Neuronal stem cell (in vitro differentiated cells): ENCODE results near the gene DUSP22.

ENCODE experiments used
- DNase-seq: peaks from one replicate; pipeline ENCODE4 v3.0.0-alpha.2; 2013; ENCODE audit warnings: low spot score
- H2AFZ ChIP-seq: one replicate; pipeline ENCODE4 v1.6.1; 2013; ENCODE audit warnings: mild to moderate bottlenecking, low read length, inconsistent platforms
- H2AK5ac ChIP-seq: 2 replicates; pipeline ENCODE4 v1.6.1; 2013; ENCODE audit warnings: low read depth, mild to moderate bottlenecking, inconsistent platforms, low read length, moderate library complexity, mixed read lengths
- H2BK120ac ChIP-seq: 2 replicates; pipeline ENCODE4 v1.6.1; 2013; ENCODE audit warnings: low read depth, mild to moderate bottlenecking, inconsistent platforms, low read length, moderate library complexity, mixed read lengths
- H2BK12ac ChIP-seq: one replicate; pipeline ENCODE4 v1.6.1; 2013; ENCODE audit warnings: low read length, inconsistent platforms
- H2BK15ac ChIP-seq: 2 replicates; pipeline ENCODE4 v1.6.1; 2013; ENCODE audit warnings: mild to moderate bottlenecking, low read length, inconsistent platforms, mixed read lengths
- H2BK5ac ChIP-seq: one replicate; pipeline ENCODE4 v1.6.1; 2013; ENCODE audit warnings: inconsistent platforms, mild to moderate bottlenecking, low read length, moderate library complexity
- H3K14ac ChIP-seq: one replicate; pipeline ENCODE4 v1.6.1; 2013; ENCODE audit warnings: low read length, inconsistent platforms
- H3K18ac ChIP-seq: 2 replicates; pipeline ENCODE4 v1.6.1; 2013; ENCODE audit warnings: low read length, inconsistent platforms
- H3K23ac ChIP-seq: 2 replicates; pipeline ENCODE4 v1.6.1; 2013; ENCODE audit warnings: low read depth, mild to moderate bottlenecking, mixed read lengths, low read length, inconsistent platforms; ENCODE audit not compliant: poor library complexity
- H3K27ac ChIP-seq: replicated peaks from 3 replicates; pipeline ENCODE4 v1.5.1; 2013; ENCODE audit warnings: low read length, inconsistent platforms
- H3K27me3 ChIP-seq, 3 experiments: 2 replicates each; pipeline ENCODE4 v1.6.1; 2013; ENCODE audit warnings: low read length in 3 of 3, mild to moderate bottlenecking in 2 of 3, inconsistent platforms in 1 of 3, low read depth in 1 of 3, mixed read lengths in 1 of 3, moderate library complexity in 1 of 3; ENCODE audit not compliant: control insufficient read depth in 3 of 3, insufficient read depth in 3 of 3
- H3K36me3 ChIP-seq, 2 donors: replicated peaks in 1 of 2; 2 replicates each; pipeline ENCODE4 v1.6.1; 2013; ENCODE audit warnings: low read length in 2 of 2; ENCODE audit not compliant: control insufficient read depth in 2 of 2, insufficient read depth in 2 of 2
- H3K4ac ChIP-seq: 2 replicates; pipeline ENCODE4 v1.6.1; 2013; ENCODE audit warnings: inconsistent platforms, mild to moderate bottlenecking, low read length, moderate library complexity
- H3K4me1 ChIP-seq, 2 donors: 1 replicate in 1 of 2; 2 replicates in 1 of 2; pipeline ENCODE4 v1.6.1; 2013; ENCODE audit warnings: low read length in 2 of 2, low read depth in 1 of 2; ENCODE audit not compliant: control insufficient read depth in 2 of 2, insufficient read depth in 1 of 2
- H3K4me2 ChIP-seq: one replicate; pipeline ENCODE4 v1.6.1; 2013; ENCODE audit warnings: mild to moderate bottlenecking, low read length, inconsistent platforms; ENCODE audit not compliant: insufficient read depth, poor library complexity, severe bottlenecking
- H3K4me3 ChIP-seq, 2 donors: 2 replicates each; pipeline ENCODE4 v1.5.1; 2013; ENCODE audit warnings: low read length in 2 of 2, mild to moderate bottlenecking in 2 of 2, inconsistent platforms in 1 of 2, moderate library complexity in 1 of 2
- H3K79me1 ChIP-seq: one replicate; pipeline ENCODE4 v1.6.1; 2013; ENCODE audit warnings: low read depth, mild to moderate bottlenecking, inconsistent platforms, low read length, moderate library complexity
- H3K9ac ChIP-seq: one replicate; pipeline ENCODE4 v1.6.1; 2013; ENCODE audit warnings: mild to moderate bottlenecking, low read depth, low read length, inconsistent platforms; ENCODE audit not compliant: poor library complexity
- H3K9me3 ChIP-seq, 2 donors: replicated peaks in 1 of 2; 2 replicates each; pipeline versions ENCODE3 to v1.6.1; 2013; ENCODE audit warnings: low read length in 2 of 2, mild to moderate bottlenecking in 2 of 2, inconsistent platforms in 1 of 2, low read depth in 1 of 2, mixed read lengths in 1 of 2, moderate library complexity in 1 of 2; ENCODE audit not compliant: control insufficient read depth in 2 of 2, insufficient read depth in 1 of 2
- H4K8ac ChIP-seq: one replicate; pipeline ENCODE4 v1.6.1; 2013; ENCODE audit warnings: low read depth, mild to moderate bottlenecking, inconsistent platforms, low read length, moderate library complexity
- H4K91ac ChIP-seq: one replicate; pipeline ENCODE4 v1.6.1; 2013; ENCODE audit warnings: low read length, low read depth, mild to moderate bottlenecking, inconsistent platforms; ENCODE audit not compliant: poor library complexity
- WGBS, 2 donors: extraction: QIAGEN DNeasy Blood & Tissue Kit; methylation state at CpG; one replicate each; pipeline ENCODE4 v1.1.7; 2013; ENCODE audit warnings: missing lambda C conversion rate in 2 of 2, mixed read lengths in 1 of 2; ENCODE audit not compliant: insufficient read length in 2 of 2, insufficient replicate concordance in 1 of 2; ENCODE audit errors: extremely low coverage in 2 of 2; 5-methylcytosine and 5-hydroxymethylcytosine counted together

Gene DUSP22

GRCh38 chr6:380234-381218 is 88.2 kb downstream of the DUSP22 start:
- H2BK120ac ChIP-seq = no peak overlapping the region
- no peak overlapping the region for H3K9ac ChIP-seq
- H3K4me2 ChIP-seq = no peak overlapping the region
- DNase-seq = no peak
- no CpG with 5 or more reads among the region's 26 CpGs for WGBS, 2 donors
- no peak overlapping the region for H2BK12ac ChIP-seq
- H2BK5ac ChIP-seq = no peak overlapping the region
- H3K27me3 ChIP-seq = peaks cover 0 to 70% (median 0%) of the 10 kb centered on the region in 3 experiments
- H3K4me3 ChIP-seq = peak overlapping the region in 1 of 2 donors; percentile 13
- no peak overlapping the region for H3K14ac ChIP-seq
- H2BK15ac ChIP-seq = no peak overlapping the region
- no peak overlapping the region for H3K27ac ChIP-seq
- no peaks in the 10 kb centered on the region for H3K4me1 ChIP-seq
- peak overlapping the region; percentile 62 for H3K18ac ChIP-seq
- peaks cover 0 to 26% of the 10 kb centered on the region in 2 donors for H3K9me3 ChIP-seq
- H3K23ac ChIP-seq = peak overlapping the region; percentile 25
- H4K8ac ChIP-seq = no peak overlapping the region
- no peak overlapping the region for H3K4ac ChIP-seq
- H4K91ac ChIP-seq = no peak overlapping the region
- H3K79me1 ChIP-seq = no peaks in the 10 kb centered on the region
- no peak overlapping the region for H2AFZ ChIP-seq
- H2AK5ac ChIP-seq = no peak overlapping the region
- H3K36me3 ChIP-seq = no peaks in the 10 kb centered on the region

- no CpG with 5 or more reads among the region's 17 CpGs for WGBS, 2 donors
- Histone ChIP-seq H3K9me3 (peaks cover 0 to 24% of the 10 kb centered on the region in 2 donors), H2AFZ (no peak overlapping the region), H3K36me3 (no peaks in the 10 kb centered on the region), H3K9ac (no peak overlapping the region), H3K4ac (no peak overlapping the region), H3K4me3 (no peak overlapping the region), H3K4me2 (no peak overlapping the region), H2BK5ac (no peak overlapping the region), H3K18ac (no peak overlapping the region), H3K27ac (no peak overlapping the region), H2BK12ac (no peak overlapping the region), H2BK120ac (no peak overlapping the region), H3K27me3 (peaks cover 0 to 76% (median 0%) of the 10 kb centered on the region in 3 experiments), H2BK15ac (no peak overlapping the region), H3K14ac (no peak overlapping the region), H3K23ac (no peak overlapping the region), H4K91ac (no peak overlapping the region), H3K79me1 (no peaks in the 10 kb centered on the region), H3K4me1 (no peaks in the 10 kb centered on the region), H2AK5ac (no peak overlapping the region), H4K8ac (no peak overlapping the region)
- DNase-seq = no peak
Measured at GRCh38 chr6:381742-382461, 89.6 kb downstream of the DUSP22 start.

- no CpG with 5 or more reads among the region's 22 CpGs for WGBS, 2 donors
- H2BK120ac ChIP-seq = no peak overlapping the region
- H3K14ac ChIP-seq = no peak overlapping the region
- peaks cover 0 to 20% of the 10 kb centered on the region in 2 donors for H3K9me3 ChIP-seq
- H2BK15ac ChIP-seq = no peak overlapping the region
- no peak overlapping the region for H2BK5ac ChIP-seq
- H3K27me3 ChIP-seq = peaks cover 0 to 85% (median 0%) of the 10 kb centered on the region in 3 experiments
- no peak overlapping the region for H4K91ac ChIP-seq
- H3K9ac ChIP-seq = no peak overlapping the region
- no peaks in the 10 kb centered on the region for H3K36me3 ChIP-seq
- H3K18ac ChIP-seq = no peak overlapping the region
- H3K23ac ChIP-seq = no peak overlapping the region
- H3K4ac ChIP-seq = no peak overlapping the region
- H2AFZ ChIP-seq = no peak overlapping the region
- H3K27ac ChIP-seq = no peak overlapping the region
- no peak overlapping the region for H3K4me2 ChIP-seq
- H4K8ac ChIP-seq = no peak overlapping the region
- no peak for DNase-seq
- H3K4me3 ChIP-seq = no peak overlapping the region
- no peak overlapping the region for H2AK5ac ChIP-seq
- H3K79me1 ChIP-seq = no peaks in the 10 kb centered on the region
- H2BK12ac ChIP-seq = no peak overlapping the region
- no peaks in the 10 kb centered on the region for H3K4me1 ChIP-seq
Measured at GRCh38 chr6:382883-383810, 90.9 kb downstream of the DUSP22 start.
